Panc1 (cell line): Measurements from ENCODE around the gene HHAT.

Experiments
- SIN3A ChIP-seq: IDR thresholded peaks from 2 replicates; pipeline ENCODE4 v1.6.1; 2012; ENCODE audit warnings: low read depth, mild to moderate bottlenecking, low read length, moderate library complexity, borderline replicate concordance; ENCODE audit not compliant: insufficient read depth
- TF ChIP-seq, protein P1 (sequence below): fragments of 450-650 bp; IDR thresholded peaks from 2 replicates; pipeline ENCODE4 v1.5.1; 2017; ENCODE audit warnings: mild to moderate bottlenecking

DNA sequence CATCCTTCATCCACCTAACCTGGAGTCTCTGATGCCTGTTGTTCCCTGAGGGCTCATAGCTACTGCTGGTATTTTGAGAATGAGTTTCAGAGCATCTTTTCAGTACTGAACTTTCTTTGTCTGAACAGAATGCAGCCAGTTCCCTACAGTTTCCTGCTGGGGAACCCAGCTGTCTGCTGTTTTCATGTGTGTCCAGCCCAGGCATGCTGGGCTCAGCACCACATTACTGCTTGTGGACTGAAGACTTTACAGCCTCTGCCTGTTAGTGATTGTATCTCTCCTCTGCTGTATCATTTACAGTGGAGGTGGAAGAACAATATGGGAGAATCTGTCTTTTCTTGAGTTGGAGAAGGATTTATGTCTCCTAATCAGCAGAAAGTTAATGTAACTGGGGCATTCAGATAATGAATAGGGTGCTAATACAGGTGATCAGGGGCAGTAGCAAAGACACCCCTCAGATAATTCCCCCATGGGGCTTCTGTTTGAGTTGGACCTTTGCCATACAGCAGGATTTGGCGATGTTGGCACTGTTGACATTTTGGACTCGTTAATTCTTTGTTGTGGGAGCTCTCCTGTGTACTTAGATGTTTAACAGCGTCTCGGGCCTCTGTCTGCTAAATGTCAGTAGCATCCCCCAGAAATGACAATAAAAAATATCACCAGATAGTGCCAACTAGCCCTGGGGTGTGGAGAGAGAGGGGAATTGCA lies 207.7 kb downstream of the HHAT start:
- TF ChIP-seq, protein P1, sequence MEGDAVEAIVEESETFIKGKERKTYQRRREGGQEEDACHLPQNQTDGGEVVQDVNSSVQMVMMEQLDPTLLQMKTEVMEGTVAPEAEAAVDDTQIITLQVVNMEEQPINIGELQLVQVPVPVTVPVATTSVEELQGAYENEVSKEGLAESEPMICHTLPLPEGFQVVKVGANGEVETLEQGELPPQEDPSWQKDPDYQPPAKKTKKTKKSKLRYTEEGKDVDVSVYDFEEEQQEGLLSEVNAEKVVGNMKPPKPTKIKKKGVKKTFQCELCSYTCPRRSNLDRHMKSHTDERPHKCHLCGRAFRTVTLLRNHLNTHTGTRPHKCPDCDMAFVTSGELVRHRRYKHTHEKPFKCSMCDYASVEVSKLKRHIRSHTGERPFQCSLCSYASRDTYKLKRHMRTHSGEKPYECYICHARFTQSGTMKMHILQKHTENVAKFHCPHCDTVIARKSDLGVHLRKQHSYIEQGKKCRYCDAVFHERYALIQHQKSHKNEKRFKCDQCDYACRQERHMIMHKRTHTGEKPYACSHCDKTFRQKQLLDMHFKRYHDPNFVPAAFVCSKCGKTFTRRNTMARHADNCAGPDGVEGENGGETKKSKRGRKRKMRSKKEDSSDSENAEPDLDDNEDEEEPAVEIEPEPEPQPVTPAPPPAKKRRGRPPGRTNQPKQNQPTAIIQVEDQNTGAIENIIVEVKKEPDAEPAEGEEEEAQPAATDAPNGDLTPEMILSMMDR = no peak
- TF ChIP-seq SIN3A = no peak
